SH-SY5Y (cell line): ENCODE data around the gene UBAP2.

Experiments used
- GATA2 ChIP-seq: IDR thresholded peaks from 2 replicates; pipeline ENCODE4 v1.6.1; 2011; ENCODE audit warnings: mild to moderate bottlenecking, low read depth, low read length
- GATA3 ChIP-seq: IDR thresholded peaks from 2 replicates; pipeline ENCODE4 v1.6.1; 2011; ENCODE audit warnings: low read depth, mild to moderate bottlenecking, low read length, moderate library complexity

DNA sequence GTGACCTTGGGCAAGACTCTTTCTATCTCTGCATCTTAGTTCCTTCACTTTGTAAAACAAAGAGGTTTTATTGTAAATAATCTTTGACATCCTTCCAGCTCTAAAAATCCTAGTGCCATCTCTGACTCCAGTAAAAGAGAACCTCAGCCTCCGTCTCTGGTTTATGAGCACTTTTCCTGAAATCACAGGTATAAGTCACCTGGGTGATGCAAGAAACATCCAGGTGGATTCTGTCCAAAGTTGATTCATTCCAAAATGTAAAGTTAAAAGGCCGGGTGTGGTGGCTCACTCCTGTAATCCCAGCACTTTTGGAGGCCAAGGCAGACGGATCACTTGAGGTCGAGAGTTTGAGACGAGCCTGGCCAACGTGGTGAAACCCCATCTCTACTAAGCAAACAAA lies 21.1 kb upstream of the UBAP2 start:
- TF ChIP-seq GATA2: no peak
- TF ChIP-seq GATA3: no peak
